CD14-positive monocyte (primary cell): Measurements from ENCODE around the gene COMMD10. TPM values are rescaled to one million over a fixed set of nuclear protein-coding genes. Genes with fewer than 3 reads are reported as not detected.

Experiments used
- DNase-seq, 3 donors: peaks; one replicate each; pipeline ENCODE4 v3.0.0-alpha.2; 2011 to 2022
- H2AFZ ChIP-seq: 2 replicates; pipeline ENCODE4 v1.6.0; 2012; ENCODE audit warnings: mild to moderate bottlenecking, low read depth, low read length, inconsistent platforms; ENCODE audit not compliant: insufficient read depth, poor library complexity, severe bottlenecking
- H3K27ac ChIP-seq, 2 donors: 1 replicate in 1 of 2; 2 replicates in 1 of 2; pipeline ENCODE4 v1.5.1; 2012 to 2013; ENCODE audit warnings: low read length in 2 of 2, control low read depth in 1 of 2, inconsistent platforms in 1 of 2, low read depth in 1 of 2, mild to moderate bottlenecking in 1 of 2
- H3K27me3 ChIP-seq, 2 donors: one replicate each; pipeline versions ENCODE4 v1.6.0 to v1.6.1; 2011 to 2013; ENCODE audit warnings: low read length in 2 of 2; ENCODE audit not compliant: control insufficient read depth in 2 of 2, insufficient read depth in 2 of 2
- H3K36me3 ChIP-seq, 2 donors: replicated peaks in 1 of 2; 1 replicate in 1 of 2; 2 replicates in 1 of 2; pipeline versions ENCODE4 v1.5.1 to v1.6.1; 2012 to 2013; ENCODE audit warnings: low read length in 2 of 2, control low read depth in 1 of 2, inconsistent platforms in 1 of 2, mild to moderate bottlenecking in 1 of 2; ENCODE audit not compliant: insufficient read depth in 2 of 2, control insufficient read depth in 1 of 2
- H3K4me1 ChIP-seq, 2 donors: 1 replicate in 1 of 2; 2 replicates in 1 of 2; pipeline versions ENCODE4 v1.5.1 to v1.6.1; 2012 to 2013; ENCODE audit warnings: low read length in 2 of 2, control low read depth in 1 of 2, inconsistent platforms in 1 of 2, mild to moderate bottlenecking in 1 of 2, moderate library complexity in 1 of 2; ENCODE audit not compliant: insufficient read depth in 2 of 2, control insufficient read depth in 1 of 2
- H3K4me2 ChIP-seq: replicated peaks from 2 replicates; pipeline ENCODE3; 2012; ENCODE audit warnings: low read length, moderate library complexity, mild to moderate bottlenecking; ENCODE audit not compliant: poor library complexity, severe bottlenecking; ENCODE audit errors: extremely low read depth
- H3K4me3 ChIP-seq, 3 experiments: fragments of 200-600 bp in 1 of 3; sonication (generic) in 1 of 3; replicated peaks in 1 of 3; 1 replicate in 2 of 3; 2 replicates in 1 of 3; pipeline ENCODE4 v1.5.1; 2011 to 2013; ENCODE audit warnings: low read length in 3 of 3, mild to moderate bottlenecking in 3 of 3, control low read depth in 2 of 3, low read depth in 2 of 3, inconsistent platforms in 1 of 3, moderate library complexity in 1 of 3
- H3K79me2 ChIP-seq: 2 replicates; pipeline ENCODE4 v1.6.0; 2012; ENCODE audit warnings: mild to moderate bottlenecking, control low read depth, inconsistent platforms, low read length, moderate library complexity; ENCODE audit not compliant: insufficient read depth
- H3K9ac ChIP-seq: 2 replicates; pipeline ENCODE4 v1.6.0; 2017; ENCODE audit warnings: low read length, mild to moderate bottlenecking; ENCODE audit not compliant: insufficient read depth, poor library complexity, severe bottlenecking
- H3K9me3 ChIP-seq, 2 donors: replicated peaks in 1 of 2; 1 replicate in 1 of 2; 2 replicates in 1 of 2; pipeline versions ENCODE4 v1.5.1 to v1.6.1; 2012 to 2013; ENCODE audit warnings: low read length in 2 of 2, control low read depth in 1 of 2; ENCODE audit not compliant: control insufficient read depth in 1 of 2, insufficient read depth in 1 of 2
- H4K20me1 ChIP-seq: 2 replicates; pipeline ENCODE4 v1.6.0; 2012; ENCODE audit warnings: mild to moderate bottlenecking, low read length, control low read depth, moderate library complexity; ENCODE audit not compliant: insufficient read depth
- H3K27ac Mint-ChIP-seq, 7 donors: one replicate each; pipeline ENCODE4 v1.8.0; 2020; ENCODE audit warnings: mild to moderate bottlenecking in 7 of 7, mixed read lengths in 7 of 7, moderate library complexity in 6 of 7, inconsistent platforms in 2 of 7
- H3K27me3 Mint-ChIP-seq, 3 donors: one replicate each; pipeline ENCODE4 v1.8.0; 2021 to 2022; ENCODE audit warnings: low read depth in 3 of 3, mild to moderate bottlenecking in 3 of 3, mixed read lengths in 3 of 3, moderate library complexity in 3 of 3, inconsistent platforms in 1 of 3
- H3K36me3 Mint-ChIP-seq, 2 donors: one replicate each; pipeline ENCODE4 v1.8.0; 2020; ENCODE audit warnings: mixed read lengths in 2 of 2, inconsistent platforms in 1 of 2, mild to moderate bottlenecking in 1 of 2
- H3K4me1 Mint-ChIP-seq: one replicate; pipeline ENCODE4 v1.8.0; 2020; ENCODE audit warnings: mild to moderate bottlenecking, mixed read lengths
- H3K4me3 Mint-ChIP-seq, 2 donors: one replicate each; pipeline ENCODE4 v1.8.0; 2020; ENCODE audit warnings: mild to moderate bottlenecking in 2 of 2, mixed read lengths in 2 of 2, moderate library complexity in 1 of 2
- H3K9me3 Mint-ChIP-seq, 7 donors: one replicate each; pipeline ENCODE4 v1.8.0; 2020 to 2022; ENCODE audit warnings: mixed read lengths in 7 of 7, mild to moderate bottlenecking in 6 of 7, moderate library complexity in 6 of 7, inconsistent platforms in 2 of 7
- WGBS: methylation state at CpG from one replicate; pipeline ENCODE4 v1.1.5; 2013; ENCODE audit warnings: missing lambda C conversion rate; ENCODE audit not compliant: insufficient coverage; 5-methylcytosine and 5-hydroxymethylcytosine counted together
- intact Hi-C, 2 donors: fragments of 100-400 bp; cut with micrococcal nuclease; formaldehyde crosslinking; loops; one replicate each; pipeline versions ENCODE4 v1.15.0 to v1.15.1; 2023
- polyA plus RNA-seq, 3 donors: library from polyadenylated mRNA; depleted of rRNA in 1 of 3; unstranded in 2 of 3; stranded (reverse) in 1 of 3; fragments of 300-500 nt in 2 of 3; fragments of >200 nt in 1 of 3; fragmentation: Illumina TruSeq in 2 of 3; gene quantifications; 1 replicate in 2 of 3; 2 replicates in 1 of 3; pipeline ENCODE4 v1.2.3, GENCODE V29; 2012 to 2021
- TF ChIP-seq, protein P1 (sequence below): fragments of 200-600 bp; IDR thresholded peaks from one replicate; pipeline ENCODE4 v1.8.0; 2022; ENCODE audit warnings: antibody characterized with exemption, mild to moderate bottlenecking

The COMMD10 gene
- polyA plus RNA-seq, 3 donors: 16.9 to 86.1 (median 61.2) TPM

DNA sequence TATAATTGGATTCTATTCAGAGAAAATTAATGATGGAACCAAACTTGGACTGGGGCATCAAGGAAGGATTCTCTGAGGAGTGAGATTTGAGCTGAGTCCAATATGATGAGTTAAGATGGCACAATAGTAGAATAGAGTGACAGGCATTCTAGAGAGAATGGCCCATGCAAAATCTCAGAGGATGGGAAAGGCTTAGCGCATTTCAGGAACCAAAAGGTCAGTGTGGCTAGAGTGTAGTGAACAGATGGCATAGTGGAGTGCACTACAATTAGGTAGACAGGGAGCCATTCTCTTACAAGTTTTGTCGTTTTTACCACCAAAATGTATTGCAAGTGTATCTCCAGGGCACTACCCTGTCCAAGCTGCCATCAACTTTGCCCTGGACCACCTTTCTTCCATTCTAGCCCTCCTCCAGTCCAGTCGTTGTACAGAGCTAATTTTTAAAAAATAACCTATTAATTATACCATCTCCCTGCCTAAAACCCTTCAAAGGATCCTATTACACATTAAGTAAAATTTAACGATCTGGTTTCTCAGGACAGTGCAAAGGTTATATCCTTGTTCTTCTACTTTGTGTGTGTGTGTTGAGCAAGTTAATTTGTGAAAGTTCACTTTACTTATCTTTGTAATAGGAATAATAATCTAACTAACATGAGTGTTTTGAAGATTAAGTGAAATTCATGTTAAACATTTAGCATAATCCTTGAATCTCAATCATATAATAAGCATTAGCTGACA is 211.7 kb downstream of the COMMD10 start:
- Histone ChIP-seq H3K4me3 (no peak overlapping the region), H3K4me2 (no peak overlapping the region), H3K9ac (no peak overlapping the region), H2AFZ (no peak overlapping the region), H3K4me1 (no peaks in the 10 kb centered on the region), H3K36me3 (peaks cover 30 to 65% of the 10 kb centered on the region in 2 donors), H3K27ac (no peak overlapping the region), H3K79me2 (no peaks in the 10 kb centered on the region), H3K27me3 (no peaks in the 10 kb centered on the region), H3K9me3 (peaks cover 9 to 14% of the 10 kb centered on the region in 2 donors), H4K20me1 (no peaks in the 10 kb centered on the region)
- H3K4me1 Mint-ChIP-seq: peaks cover 2% of the 10 kb centered on the region
- peaks cover 48 to 52% of the 10 kb centered on the region in 2 donors for H3K36me3 Mint-ChIP-seq
- peaks cover 5 to 18% (median 11%) of the 10 kb centered on the region in 7 donors for H3K9me3 Mint-ChIP-seq
- 100% methylated on average over 2 of the region's 4 CpGs for WGBS
- H3K4me3 Mint-ChIP-seq: no peak overlapping the region
- H3K27me3 Mint-ChIP-seq: no peaks in the 10 kb centered on the region
- DNase-seq: no peak
- H3K27ac Mint-ChIP-seq: no peak overlapping the region
- intact Hi-C loops: no loop called here
- TF ChIP-seq, protein P1, sequence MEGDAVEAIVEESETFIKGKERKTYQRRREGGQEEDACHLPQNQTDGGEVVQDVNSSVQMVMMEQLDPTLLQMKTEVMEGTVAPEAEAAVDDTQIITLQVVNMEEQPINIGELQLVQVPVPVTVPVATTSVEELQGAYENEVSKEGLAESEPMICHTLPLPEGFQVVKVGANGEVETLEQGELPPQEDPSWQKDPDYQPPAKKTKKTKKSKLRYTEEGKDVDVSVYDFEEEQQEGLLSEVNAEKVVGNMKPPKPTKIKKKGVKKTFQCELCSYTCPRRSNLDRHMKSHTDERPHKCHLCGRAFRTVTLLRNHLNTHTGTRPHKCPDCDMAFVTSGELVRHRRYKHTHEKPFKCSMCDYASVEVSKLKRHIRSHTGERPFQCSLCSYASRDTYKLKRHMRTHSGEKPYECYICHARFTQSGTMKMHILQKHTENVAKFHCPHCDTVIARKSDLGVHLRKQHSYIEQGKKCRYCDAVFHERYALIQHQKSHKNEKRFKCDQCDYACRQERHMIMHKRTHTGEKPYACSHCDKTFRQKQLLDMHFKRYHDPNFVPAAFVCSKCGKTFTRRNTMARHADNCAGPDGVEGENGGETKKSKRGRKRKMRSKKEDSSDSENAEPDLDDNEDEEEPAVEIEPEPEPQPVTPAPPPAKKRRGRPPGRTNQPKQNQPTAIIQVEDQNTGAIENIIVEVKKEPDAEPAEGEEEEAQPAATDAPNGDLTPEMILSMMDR: no peak

DNA sequence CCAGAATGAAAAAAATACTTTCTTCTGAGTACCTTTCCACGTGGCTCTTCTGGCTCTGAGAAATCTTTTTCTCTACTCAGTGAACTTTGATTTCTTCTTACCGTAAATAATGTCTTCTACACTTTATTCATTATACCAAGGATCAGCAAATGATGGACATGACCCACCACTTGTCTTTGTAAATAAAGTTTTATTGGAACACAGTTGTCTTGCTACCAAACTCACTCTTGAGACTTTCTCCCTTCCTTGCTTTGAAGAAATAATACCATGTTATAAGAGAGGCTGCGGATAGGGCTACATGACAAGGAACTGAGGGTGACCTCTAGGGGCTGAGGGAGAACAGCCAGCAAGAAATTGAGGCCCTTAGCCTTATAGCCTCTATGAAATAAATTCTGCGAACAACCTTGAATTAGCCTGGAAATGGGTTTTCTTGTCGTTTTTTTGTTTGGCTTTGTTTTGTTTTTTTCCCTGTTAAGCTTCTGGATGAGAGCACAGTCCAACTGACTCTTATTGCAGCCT is 212.5 kb downstream of the COMMD10 start:
- TF ChIP-seq, protein P1: no peak
- intact Hi-C loops: no loop called here
- no peaks in the 10 kb centered on the region for H3K79me2 ChIP-seq

More for the DNA sequence above, 212.5 kb downstream of the COMMD10 start:
- H3K36me3 ChIP-seq: peaks cover 32 to 67% of the 10 kb centered on the region in 2 donors
- H3K27me3 ChIP-seq: no peaks in the 10 kb centered on the region
- no peak overlapping the region for H3K9ac ChIP-seq
- H3K9me3 ChIP-seq: peaks cover 9 to 14% of the 10 kb centered on the region in 2 donors
- no peak overlapping the region for H3K27ac ChIP-seq
- Mint-ChIP-seq H3K36me3 (peaks cover 49 to 51% of the 10 kb centered on the region in 2 donors), H3K4me1 (no peaks in the 10 kb centered on the region), H3K27ac (no peak overlapping the region), H3K4me3 (no peak overlapping the region), H3K9me3 (peaks cover 5 to 18% (median 11%) of the 10 kb centered on the region in 7 donors), H3K27me3 (no peaks in the 10 kb centered on the region)
- WGBS: 100% methylated on average over 1 of the region's 5 CpGs
- H2AFZ ChIP-seq: no peak overlapping the region
- H3K4me1 ChIP-seq: no peaks in the 10 kb centered on the region
- H3K4me3 ChIP-seq: no peak overlapping the region
- H3K4me2 ChIP-seq: no peak overlapping the region
- no peaks in the 10 kb centered on the region for H4K20me1 ChIP-seq
- no peak for DNase-seq
